Natural killer cell (primary cell): ENCODE data around the gene TCF25. TPM values are rescaled to one million over a fixed set of nuclear protein-coding genes. Genes with fewer than 3 reads are reported as not detected.

Source experiments
- ATAC-seq, 3 donors: fragments of 150-1000 bp in 2 of 3; fragments of 200-7000 bp in 1 of 3; cut with Tn5 transposase; 1 replicate in 1 of 3; 2 replicates in 2 of 3; pipeline ENCODE4 v1.10.0; 2021; ENCODE audit warnings: mild to moderate bottlenecking in 2 of 3, moderate library complexity in 2 of 3
- DNase-seq, 2 donors: peaks; one replicate each; pipeline versions ENCODE4 v3.0.0 to v3.0.0-alpha.2; 2013 to 2021; ENCODE audit warnings: mixed read lengths in 1 of 2
- H3K27ac ChIP-seq: one replicate; pipeline ENCODE4 v1.5.1; 2013; ENCODE audit warnings: mild to moderate bottlenecking, low read length
- H3K27me3 ChIP-seq: one replicate; pipeline ENCODE4 v1.6.1; 2013; ENCODE audit warnings: low read length; ENCODE audit not compliant: control insufficient read depth, insufficient read depth
- H3K36me3 ChIP-seq: one replicate; pipeline ENCODE4 v1.6.1; 2013; ENCODE audit warnings: low read length; ENCODE audit not compliant: control insufficient read depth, insufficient read depth
- H3K4me1 ChIP-seq: one replicate; pipeline ENCODE4 v1.6.1; 2013; ENCODE audit warnings: low read length; ENCODE audit not compliant: control insufficient read depth, insufficient read depth
- H3K4me3 ChIP-seq: one replicate; pipeline ENCODE4 v1.5.1; 2013; ENCODE audit warnings: low read length
- H3K9me3 ChIP-seq: one replicate; pipeline ENCODE4 v1.6.1; 2013; ENCODE audit warnings: low read length; ENCODE audit not compliant: control insufficient read depth, insufficient read depth
- H3K27ac Mint-ChIP-seq, 2 donors: one replicate each; pipeline ENCODE4 v1.8.0; 2022; ENCODE audit warnings: mild to moderate bottlenecking in 2 of 2, mixed read lengths in 2 of 2, moderate library complexity in 1 of 2
- H3K27me3 Mint-ChIP-seq, 2 donors: one replicate each; pipeline ENCODE4 v1.8.0; 2022; ENCODE audit warnings: low read depth in 2 of 2, mixed read lengths in 2 of 2
- H3K36me3 Mint-ChIP-seq: one replicate; pipeline ENCODE4 v1.8.0; 2022; ENCODE audit warnings: mixed read lengths
- H3K4me1 Mint-ChIP-seq, 2 donors: one replicate each; pipeline ENCODE4 v1.8.0; 2022; ENCODE audit warnings: mixed read lengths in 2 of 2
- H3K4me3 Mint-ChIP-seq: one replicate; pipeline ENCODE4 v1.8.0; 2022; ENCODE audit warnings: mild to moderate bottlenecking, moderate library complexity, mixed read lengths
- H3K9me3 Mint-ChIP-seq, 2 donors: one replicate each; pipeline ENCODE4 v1.8.0; 2022; ENCODE audit warnings: mixed read lengths in 2 of 2
- CTCF ChIP-seq: fragments of 200-600 bp; IDR thresholded peaks from one replicate; pipeline ENCODE4 v1.8.0; 2022; ENCODE audit warnings: antibody characterized with exemption
- WGBS: methylation state at CpG from one replicate; pipeline ENCODE4 v1.1.7; 2013; ENCODE audit warnings: missing lambda C conversion rate; ENCODE audit not compliant: insufficient coverage; 5-methylcytosine and 5-hydroxymethylcytosine counted together
- intact Hi-C: fragments of 100-400 bp; cut with micrococcal nuclease; formaldehyde crosslinking; loops from one replicate; pipeline ENCODE4 v1.14.2; 2022
- total RNA-seq, 4 donors: library from RNA; stranded (reverse); fragments of 120-200 nt in 1 of 4; gene quantifications; one replicate each; pipeline versions ENCODE4 v1.2.3 to v1.2.4, GENCODE V29; 2013 to 2022

TCF25 gene
- total RNA-seq, 3 donors from 2014 or later (not counting 1 experiment from before 2014, with no cell fraction given), result 509 to 682 (median 567) TPM

GRCh38 chr16:89910717-89911354 lies 37.4 kb downstream of the TCF25 start:
- Mint-ChIP-seq H3K9me3 (no peaks in the 10 kb centered on the region), H3K27me3 (no peaks in the 10 kb centered on the region), H3K4me3 (no peak overlapping the region), H3K4me1 (peaks cover 0 to 17% of the 10 kb centered on the region in 2 donors), H3K36me3 (no peaks in the 10 kb centered on the region), H3K27ac (no peak overlapping the region)
- Histone ChIP-seq H3K36me3 (peaks cover 42% of the 10 kb centered on the region), H3K9me3 (no peaks in the 10 kb centered on the region), H3K4me1 (peaks cover 20% of the 10 kb centered on the region), H3K27ac (no peak overlapping the region), H3K27me3 (no peaks in the 10 kb centered on the region), H3K4me3 (no peak overlapping the region)
- DNase-seq, result no peak
- WGBS, result 95% methylated on average over 27 of the region's 27 CpGs
- intact Hi-C loops, result loop anchor here (5.0 kb wide), 1 partner anchor 204 kb away; no protein-coding TSS in a partner anchor
- no peak for TF ChIP-seq CTCF
- no peak for ATAC-seq

- no peaks in the 10 kb centered on the region for H3K9me3 ChIP-seq
- H3K4me1 ChIP-seq, result peaks cover 24% of the 10 kb centered on the region
- ATAC-seq, result no peak
- no peak overlapping the region for H3K27ac Mint-ChIP-seq
- no peak overlapping the region for H3K4me3 ChIP-seq
- H3K4me1 Mint-ChIP-seq, result peaks cover 0 to 15% of the 10 kb centered on the region in 2 donors
- H3K27ac ChIP-seq, result no peak overlapping the region
- peaks cover 37% of the 10 kb centered on the region for H3K36me3 ChIP-seq
- no peaks in the 10 kb centered on the region for H3K27me3 Mint-ChIP-seq
- no peak for TF ChIP-seq CTCF
- 95% methylated on average over 14 of the region's 14 CpGs for WGBS
- H3K9me3 Mint-ChIP-seq, result no peaks in the 10 kb centered on the region
- intact Hi-C loops, result loop anchor here (5.0 kb wide), 1 partner anchor 204 kb away; no protein-coding TSS in a partner anchor
- H3K36me3 Mint-ChIP-seq, result no peaks in the 10 kb centered on the region
- H3K27me3 ChIP-seq, result no peaks in the 10 kb centered on the region
- no peak overlapping the region for H3K4me3 Mint-ChIP-seq
- no peak for DNase-seq
These were observed 38.0 kb downstream of the TCF25 start for GRCh38 chr16:89911375-89911774.

- intact Hi-C loops, result loop anchor here (5.0 kb wide), 1 partner anchor 205 kb away; no protein-coding TSS in a partner anchor
- no peaks in the 10 kb centered on the region for H3K9me3 ChIP-seq
These were observed 38.8 kb downstream of the TCF25 start for GRCh38 chr16:89912143-89912542.

More at GRCh38 chr16:89912143-89912542, 38.8 kb downstream of the TCF25 start:
- no peak overlapping the region for H3K27ac Mint-ChIP-seq
- peaks cover 0 to 9% of the 10 kb centered on the region in 2 donors for H3K4me1 Mint-ChIP-seq
- Histone ChIP-seq H3K36me3 (peaks cover 29% of the 10 kb centered on the region), H3K27me3 (no peaks in the 10 kb centered on the region), H3K4me3 (no peak overlapping the region), H3K4me1 (peaks cover 25% of the 10 kb centered on the region), H3K27ac (no peak overlapping the region)
- DNase-seq (no peak), ATAC-seq (no peak)
- TF ChIP-seq CTCF, result no peak
- no peaks in the 10 kb centered on the region for H3K27me3 Mint-ChIP-seq
- H3K9me3 Mint-ChIP-seq, result no peaks in the 10 kb centered on the region
- 94% methylated on average over 13 of the region's 13 CpGs for WGBS
- no peaks in the 10 kb centered on the region for H3K36me3 Mint-ChIP-seq
- no peak overlapping the region for H3K4me3 Mint-ChIP-seq
